IMR-90 (cell line): ENCODE data around the gene OGT. TPM values are rescaled to one million over a fixed set of nuclear protein-coding genes. Genes with fewer than 3 reads are reported as not detected.

Experiments used
- ATAC-seq: fragments of 200-7000 bp; cut with Tn5 transposase; 2 replicates; pipeline ENCODE4 v1.9.1; 2020; ENCODE audit warnings: low read depth, mild to moderate bottlenecking, moderate library complexity
- Bru-seq: library from RNA; stranded (reverse); fragments of 400-500 nt; gene quantifications from one replicate; lab custom pipeline; 2021; lab: Mats Ljungman, UMichigan
- BruChase-seq, 2 experiments: library from RNA; stranded (reverse); fragments of 400-500 nt; gene quantifications; one replicate each; lab custom pipeline; 2021; lab: Mats Ljungman, UMichigan
- BruUV-seq: library from RNA; stranded (reverse); fragments of 400-500 nt; replicated peaks from 2 replicates; lab custom pipeline; 2021; lab: Mats Ljungman, UMichigan
- CTCF ChIA-PET: fragments of 300-600 bp; formaldehyde crosslinking; extraction: SDS; loops from one replicate; lab custom pipeline; 2021; ENCODE audit warnings: antibody characterized with exemption; lab: Yijun Ruan, JAX
- POLR2A ChIA-PET: fragments of 300-600 bp; sonication (Branson Sonifier 250); formaldehyde crosslinking; loops from one replicate; lab custom pipeline; 2022; ENCODE audit warnings: antibody characterized with exemption; ENCODE audit not compliant: unreplicated experiment; lab: Charles Lee
- DNase-seq: peaks from one replicate; pipeline ENCODE4 v3.0.0; 2013
- H2AFZ ChIP-seq: replicated peaks from 2 replicates; pipeline ENCODE3; 2013; ENCODE audit warnings: low read length, mild to moderate bottlenecking; ENCODE audit not compliant: poor library complexity
- H2AK5ac ChIP-seq: 2 replicates; pipeline ENCODE4 v1.6.1; 2013; ENCODE audit warnings: low read depth, low read length, inconsistent platforms
- H2AK9ac ChIP-seq: replicated peaks from 2 replicates; pipeline ENCODE3; 2013; ENCODE audit warnings: mild to moderate bottlenecking, low read depth, low read length, moderate library complexity; ENCODE audit not compliant: poor library complexity
- H2BK120ac ChIP-seq: 2 replicates; pipeline ENCODE4 v1.6.1; 2013; ENCODE audit warnings: low read depth, low read length, inconsistent platforms
- H2BK15ac ChIP-seq: 3 replicates; pipeline ENCODE4 v1.6.1; 2013; ENCODE audit warnings: low read depth, low read length, inconsistent platforms
- H2BK20ac ChIP-seq: 2 replicates; pipeline ENCODE4 v1.6.1; 2013; ENCODE audit warnings: low read depth, mild to moderate bottlenecking, inconsistent platforms, low read length, moderate library complexity
- H2BK5ac ChIP-seq: 2 replicates; pipeline ENCODE4 v1.6.1; 2013; ENCODE audit warnings: mild to moderate bottlenecking, low read depth, low read length, inconsistent platforms; ENCODE audit not compliant: poor library complexity, severe bottlenecking
- H3K14ac ChIP-seq: replicated peaks from 2 replicates; pipeline ENCODE4 v1.6.1; 2013; ENCODE audit warnings: low read depth, low read length, inconsistent platforms
- H3K18ac ChIP-seq: 2 replicates; pipeline ENCODE4 v1.6.1; 2013; ENCODE audit warnings: low read depth, low read length, control low read depth
- H3K23ac ChIP-seq: 2 replicates; pipeline ENCODE4 v1.6.1; 2013; ENCODE audit warnings: low read depth, low read length, inconsistent platforms
- H3K27ac ChIP-seq: 2 replicates; pipeline ENCODE4 v1.5.1; 2013; ENCODE audit warnings: mild to moderate bottlenecking, control low read depth, low read length; ENCODE audit not compliant: insufficient read depth
- H3K27me3 ChIP-seq: 2 replicates; pipeline ENCODE4 v1.6.1; 2013; ENCODE audit warnings: low read length; ENCODE audit not compliant: control insufficient read depth, insufficient read depth
- H3K36me3 ChIP-seq: 2 replicates; pipeline ENCODE4 v1.6.1; 2013; ENCODE audit warnings: low read length, mixed read lengths; ENCODE audit not compliant: control insufficient read depth, insufficient read depth
- H3K4ac ChIP-seq: 2 replicates; pipeline ENCODE4 v1.6.1; 2013; ENCODE audit warnings: low read depth, low read length, inconsistent platforms
- H3K4me1 ChIP-seq: 2 replicates; pipeline ENCODE4 v1.6.1; 2013; ENCODE audit warnings: low read length, mixed read lengths; ENCODE audit not compliant: control insufficient read depth, insufficient read depth
- H3K4me2 ChIP-seq: 2 replicates; pipeline ENCODE4 v1.6.1; 2013; ENCODE audit warnings: low read depth, mild to moderate bottlenecking, control low read depth, low read length, moderate library complexity
- H3K4me3 ChIP-seq: 2 replicates; pipeline ENCODE4 v1.5.1; 2013; ENCODE audit warnings: low read depth, mild to moderate bottlenecking, control low read depth, low read length, moderate library complexity; ENCODE audit not compliant: insufficient read depth
- H3K56ac ChIP-seq: 2 replicates; pipeline ENCODE4 v1.6.1; 2013; ENCODE audit warnings: low read length, inconsistent platforms; ENCODE audit not compliant: insufficient read depth; ENCODE audit errors: extremely low read depth
- H3K79me1 ChIP-seq, 2 experiments: 2 replicates each; pipeline ENCODE4 v1.6.1; 2013; ENCODE audit warnings: low read length in 2 of 2, inconsistent platforms in 1 of 2, low read depth in 1 of 2
- H3K9ac ChIP-seq: 2 replicates; pipeline ENCODE4 v1.6.1; 2013; ENCODE audit warnings: low read depth, low read length, control low read depth
- H3K9me1 ChIP-seq: 2 replicates; pipeline ENCODE4 v1.6.1; 2013; ENCODE audit warnings: low read length, inconsistent platforms; ENCODE audit not compliant: insufficient read depth
- H3K9me3 ChIP-seq: 2 replicates; pipeline ENCODE4 v1.6.1; 2013; ENCODE audit warnings: low read length; ENCODE audit not compliant: control insufficient read depth, insufficient read depth
- H4K20me1 ChIP-seq: 2 replicates; pipeline ENCODE4 v1.6.1; 2013; ENCODE audit warnings: low read length, inconsistent platforms; ENCODE audit not compliant: insufficient read depth
- H4K5ac ChIP-seq: 2 replicates; pipeline ENCODE4 v1.6.1; 2013; ENCODE audit warnings: mild to moderate bottlenecking, low read depth, low read length, control low read depth
- H4K8ac ChIP-seq, 2 experiments: 2 replicates each; pipeline ENCODE4 v1.6.1; 2013; ENCODE audit warnings: low read depth in 2 of 2, low read length in 2 of 2, control low read depth in 1 of 2, inconsistent platforms in 1 of 2
- H4K91ac ChIP-seq: 2 replicates; pipeline ENCODE4 v1.6.1; 2013; ENCODE audit warnings: low read depth, low read length, inconsistent platforms; ENCODE audit not compliant: insufficient read depth
- BHLHE40 ChIP-seq: fragments of 150-350 bp; IDR thresholded peaks from 2 replicates; pipeline ENCODE4 v1.6.1; 2016; ENCODE audit warnings: mild to moderate bottlenecking, low read depth, low read length
- CEBPB ChIP-seq: IDR thresholded peaks from 2 replicates; pipeline ENCODE4 v1.6.1; 2012; ENCODE audit warnings: low read depth, low read length, improper control_type of control experiment
- MAFK ChIP-seq: IDR thresholded peaks from 2 replicates; pipeline ENCODE4 v1.6.1; 2012; ENCODE audit warnings: low read depth, low read length, improper control_type of control experiment
- MXI1 ChIP-seq: IDR thresholded peaks from 2 replicates; pipeline ENCODE4 v1.6.1; 2012; ENCODE audit warnings: low read depth, mild to moderate bottlenecking, low read length, moderate library complexity, borderline replicate concordance
- POLR2A ChIP-seq: IDR thresholded peaks from 2 replicates; pipeline ENCODE4 v1.6.1; 2012; ENCODE audit warnings: mild to moderate bottlenecking, low read depth, low read length
- SMC3 ChIP-seq: fragments of 150-350 bp; IDR thresholded peaks from 2 replicates; pipeline ENCODE4 v1.6.1; 2016; ENCODE audit warnings: low read depth, mild to moderate bottlenecking, antibody characterized with exemption, low read length, moderate library complexity
- WGBS, 2 experiments: methylation state at CpG; one replicate each; pipeline versions ENCODE4 v1.1.5 to v1.1.7; 2013; ENCODE audit warnings: missing lambda C conversion rate in 2 of 2; ENCODE audit not compliant: insufficient read length in 1 of 2; ENCODE audit errors: extremely low coverage in 2 of 2; 5-methylcytosine and 5-hydroxymethylcytosine counted together
- dilution Hi-C: fragments of 300-500 bp; cut with HindIII; formaldehyde crosslinking; loops from one replicate; pipeline ENCODE4 v1.14.3; 2018; ENCODE audit warnings: low sequenced_read_pairs; ENCODE audit not compliant: unreplicated experiment
- in situ Hi-C: fragments of 300-500 bp; cut with MboI; formaldehyde crosslinking; loops from 3 replicates; pipeline ENCODE4 v1.14.3; 2019; ENCODE audit warnings: low sequenced_read_pairs, inconsistent platforms, mixed read lengths
- intact Hi-C: fragments of 100-400 bp; cut with micrococcal nuclease; formaldehyde crosslinking; loops from 2 replicates; pipeline ENCODE4 v1.10.0; 2022
- long read RNA-seq: library from polyadenylated mRNA; unstranded; transcript quantifications from one replicate; pipeline ENCODE4 v2.0.0, GENCODE V29; 2021; ENCODE audit not compliant: unreplicated experiment
- polyA plus RNA-seq, 3 experiments: library from polyadenylated mRNA; depleted of rRNA; stranded (reverse); fragments of >200 nt; gene quantifications; 2 replicates each; pipeline ENCODE4 v1.2.3, GENCODE V29; 2012; ENCODE audit warnings: low replicate concordance in 1 of 3
- total RNA-seq: library from RNA; depleted of rRNA; stranded (reverse); fragments of >200 nt; gene quantifications from 2 replicates; pipeline ENCODE4 v1.2.3, GENCODE V29; 2012; rRNA removed

The OGT gene
- total RNA-seq (65.0 and 80.7 TPM in 2 replicates), polyA plus RNA-seq (2012; rRNA removed) (96.8 and 113 TPM in 2 replicates), Bru-seq, nascent RNA (percentile 92 among the genes with signal in this experiment), BruChase-seq, experiment 1, labeled RNA remaining after a 6-hour chase (percentile 97 among the genes with signal in this experiment), BruChase-seq, experiment 2, labeled RNA remaining after a 2-hour chase (percentile 98 among the genes with signal in this experiment)
- polyA plus RNA-seq (2012; cell fraction: cytosol; rRNA removed): 11.0 and 20.0 TPM in 2 replicates
- 296 and 1,795 TPM in 2 replicates for polyA plus RNA-seq (2012; cell fraction: nucleus; rRNA removed; ENCODE audit: low replicate concordance)
- long read RNA-seq, full-length matches to known transcripts: 11 of 31 reads
- long read RNA-seq, partial matches to known transcripts: 19 of 31 reads
- long read RNA-seq, other reads (novel, unspliced or antisense): 1 of 31 reads

DNA sequence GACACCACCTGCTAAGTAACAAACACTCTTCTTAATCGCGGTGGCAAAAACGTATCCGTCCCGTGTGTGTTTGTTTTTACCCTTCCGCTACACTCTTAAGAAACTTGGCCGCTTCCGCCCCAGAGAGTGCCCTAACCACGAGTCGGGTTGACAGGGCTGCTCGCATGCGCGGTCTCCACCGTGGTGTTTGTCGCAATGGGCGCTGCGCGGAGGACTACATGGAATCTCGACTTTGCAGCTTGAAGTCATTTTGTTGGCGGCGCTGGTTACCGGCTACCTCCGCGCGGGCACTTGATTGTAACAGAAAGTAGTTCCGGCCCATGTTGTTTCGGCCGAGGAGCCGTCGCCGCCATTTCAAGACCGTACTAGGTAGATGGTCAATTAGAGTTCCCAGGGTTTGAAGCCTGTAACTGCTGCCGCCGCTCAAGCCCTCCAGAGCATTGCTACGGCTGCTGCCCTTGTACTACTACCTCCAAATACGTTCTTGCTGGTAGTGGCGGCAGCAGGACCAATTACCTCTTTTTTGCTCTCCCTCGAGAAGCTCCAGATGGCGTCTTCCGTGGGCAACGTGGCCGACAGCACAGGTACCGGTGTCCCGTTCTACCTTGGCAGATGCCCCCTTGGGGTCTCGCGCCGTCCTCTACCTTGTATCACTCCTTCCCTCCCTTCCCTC lies at the start of gene OGT:
Gene OGT (plus strand): TSS at position 352 of the 673 bp plus-strand sequence. CDS start 196 bp downstream, at position 548.
- TF ChIP-seq CEBPB (peak; percentile 80), SMC3 (0 out of 2 replicates have a peak, but pooled peaks have one; percentile 3), POLR2A (peak; percentile 85), BHLHE40 (peak; percentile 23; the same call in 1 of the 2 replicates), MXI1 (peak; percentile 97), MAFK (no peak)

More for the DNA sequence above, at the start of gene OGT:
- Histone ChIP-seq H3K4me3 (peak within 1 kb of the TSS; percentile 81), H3K4me1 (peaks cover 2% of the 10 kb centered on the region; the same call in 1 of the 2 replicates), H3K79me1 (no peaks in the 10 kb centered on the region), H3K27me3 (peaks cover 2% of the 10 kb centered on the region; the same call in 1 of the 2 replicates), H4K91ac (peak within 1 kb of the TSS; percentile 90), H4K8ac (peak within 1 kb of the TSS; percentile 86 to 90), H3K4ac (peak within 1 kb of the TSS; percentile 97), H2AFZ (peak within 1 kb of the TSS; percentile 88), H2BK120ac (peak within 1 kb of the TSS; percentile 57), H2BK20ac (peak within 1 kb of the TSS; percentile 31; the same call in 1 of the 2 replicates), H3K9me3 (no peaks in the 10 kb centered on the region), H3K14ac (peak within 1 kb of the TSS; percentile 97), H3K4me2 (peak within 1 kb of the TSS; percentile 80), H2BK15ac (peak within 1 kb of the TSS; percentile 25; the same call in 2 of the 3 replicates), H4K5ac (peak within 1 kb of the TSS; percentile 86), H2BK5ac (peak within 1 kb of the TSS; percentile 84), H2AK9ac (peak within 1 kb of the TSS; percentile 92), H3K18ac (peak within 1 kb of the TSS; percentile 67), H3K27ac (peak within 1 kb of the TSS; percentile 88), H3K36me3 (0 out of 2 replicates have a peak, but pooled peaks cover 2% of the 10 kb centered on the region), H4K20me1 (peaks cover 35% of the 10 kb centered on the region), H3K56ac (peak within 1 kb of the TSS; percentile 87), H3K9me1 (no peaks in the 10 kb centered on the region), H3K23ac (peak within 1 kb of the TSS; percentile 98), H2AK5ac (peak within 1 kb of the TSS; percentile 91), H3K9ac (peak within 1 kb of the TSS; percentile 94)
- POLR2A ChIA-PET: no interaction called here
- BruUV-seq: no TSS peak
- intact Hi-C loops: loop anchor here (2.0 to 5.0 kb wide), 3 partner anchors 40 to 119 kb away; no protein-coding TSS in a partner anchor
- CTCF ChIA-PET: no interaction called here
- ATAC-seq (peak; percentile 92), DNase-seq (peak; percentile 97)
- dilution Hi-C loops: no loop called here
- in situ Hi-C loops: no loop called here
- WGBS, 2 experiments: 33% methylated on average over 20 of the region's 47 CpGs; no CpG with 5 or more reads in 1 of the 2 experiments
